Naive thymus-derived CD8-positive, alpha-beta T cell (primary cell): ENCODE measurements around the gene ATP2C2. TPM values are rescaled to one million over a fixed set of nuclear protein-coding genes. Genes with fewer than 3 reads are reported as not detected.

Experiments used
- ATAC-seq, 2 donors: fragments of 150-1000 bp; cut with Tn5 transposase in 1 of 2; sonication (Bioruptor Pico), chemical (Tn5 transposase) in 1 of 2; 1 replicate in 1 of 2; 2 replicates in 1 of 2; pipeline ENCODE4 v1.10.0; 2021; ENCODE audit warnings: mild to moderate bottlenecking in 2 of 2, moderate library complexity in 2 of 2
- POLR2A ChIA-PET: fragments of 350-600 bp; sonication (Branson Sonifier 250); formaldehyde crosslinking; loops from one replicate; lab custom pipeline; 2021; ENCODE audit warnings: antibody characterized with exemption; lab: Charles Lee
- DNase-seq, 10 donors: peaks; one replicate each; pipeline versions ENCODE4 v3.0.0 to v3.0.0-alpha.2; 2020 to 2022
- H3K27ac Mint-ChIP-seq, 10 donors: one replicate each; pipeline ENCODE4 v1.8.0; 2020 to 2022; ENCODE audit warnings: mild to moderate bottlenecking in 10 of 10, mixed read lengths in 10 of 10, moderate library complexity in 4 of 10, inconsistent platforms in 1 of 10
- H3K27me3 Mint-ChIP-seq, 5 donors: one replicate each; pipeline ENCODE4 v1.8.0; 2021 to 2022; ENCODE audit warnings: mixed read lengths in 5 of 5
- H3K36me3 Mint-ChIP-seq, 3 donors: one replicate each; pipeline ENCODE4 v1.8.0; 2020 to 2022; ENCODE audit warnings: mixed read lengths in 3 of 3, mild to moderate bottlenecking in 2 of 3, inconsistent platforms in 1 of 3
- H3K4me1 Mint-ChIP-seq, 4 donors: one replicate each; pipeline ENCODE4 v1.8.0; 2021 to 2022; ENCODE audit warnings: mixed read lengths in 4 of 4
- H3K4me3 Mint-ChIP-seq, 10 donors: one replicate each; pipeline ENCODE4 v1.8.0; 2020 to 2022; ENCODE audit warnings: mild to moderate bottlenecking in 10 of 10, mixed read lengths in 10 of 10, moderate library complexity in 6 of 10, inconsistent platforms in 1 of 10
- H3K9me3 Mint-ChIP-seq, 9 donors: one replicate each; pipeline ENCODE4 v1.8.0; 2020 to 2022; ENCODE audit warnings: mixed read lengths in 9 of 9, mild to moderate bottlenecking in 3 of 9, inconsistent platforms in 1 of 9, moderate library complexity in 1 of 9
- polyA plus RNA-seq, 3 donors: library from polyadenylated mRNA; unstranded; fragments of 300-500 nt; fragmentation: Illumina TruSeq; gene quantifications; one replicate each; pipeline ENCODE4 v1.2.3, GENCODE V29; 2021
- total RNA-seq, 8 experiments: library from RNA in 2 of 8; stranded (reverse) in 2 of 8; gene quantifications; one replicate each; pipeline ENCODE4 v1.2.3 and lab custom pipeline; 2021 to 2026

Gene ATP2C2
- total and polyA plus RNA-seq, 5 experiments from 2014 or later: not detected

DNA sequence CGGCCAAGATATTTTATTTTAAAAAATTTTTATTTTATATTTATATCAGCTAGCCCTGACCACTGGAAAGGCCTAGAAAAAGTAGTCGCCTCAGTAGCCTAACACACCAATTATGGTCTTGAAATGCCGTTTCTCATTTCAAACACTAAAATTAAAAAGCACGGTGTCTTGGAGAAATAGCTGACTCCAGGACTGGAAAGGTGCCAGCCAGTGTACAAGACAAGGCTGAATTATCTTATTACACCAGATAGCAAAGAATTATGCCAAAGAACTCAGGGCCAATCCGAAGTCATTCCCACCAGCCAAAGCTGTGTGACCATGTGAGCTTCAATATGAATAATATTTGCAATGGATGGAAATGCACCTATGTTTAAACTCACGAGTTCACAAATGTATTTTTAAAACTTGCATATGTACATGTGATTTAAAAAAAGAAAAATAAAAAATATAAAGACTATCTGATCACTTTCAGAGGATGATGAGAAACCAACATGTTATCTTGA, 19.9 kb upstream of the ATP2C2 start:
- Mint-ChIP-seq H3K9me3 (no peaks in the 10 kb centered on the region), H3K27me3 (peaks cover 0 to 13% (median 8%) of the 10 kb centered on the region in 5 donors), H3K4me1 (no peaks in the 10 kb centered on the region), H3K4me3 (no peak overlapping the region), H3K27ac (no peak overlapping the region), H3K36me3 (no peaks in the 10 kb centered on the region)
- POLR2A ChIA-PET: no interaction called here
- DNase-seq (no peak), ATAC-seq (no peak)

DNA sequence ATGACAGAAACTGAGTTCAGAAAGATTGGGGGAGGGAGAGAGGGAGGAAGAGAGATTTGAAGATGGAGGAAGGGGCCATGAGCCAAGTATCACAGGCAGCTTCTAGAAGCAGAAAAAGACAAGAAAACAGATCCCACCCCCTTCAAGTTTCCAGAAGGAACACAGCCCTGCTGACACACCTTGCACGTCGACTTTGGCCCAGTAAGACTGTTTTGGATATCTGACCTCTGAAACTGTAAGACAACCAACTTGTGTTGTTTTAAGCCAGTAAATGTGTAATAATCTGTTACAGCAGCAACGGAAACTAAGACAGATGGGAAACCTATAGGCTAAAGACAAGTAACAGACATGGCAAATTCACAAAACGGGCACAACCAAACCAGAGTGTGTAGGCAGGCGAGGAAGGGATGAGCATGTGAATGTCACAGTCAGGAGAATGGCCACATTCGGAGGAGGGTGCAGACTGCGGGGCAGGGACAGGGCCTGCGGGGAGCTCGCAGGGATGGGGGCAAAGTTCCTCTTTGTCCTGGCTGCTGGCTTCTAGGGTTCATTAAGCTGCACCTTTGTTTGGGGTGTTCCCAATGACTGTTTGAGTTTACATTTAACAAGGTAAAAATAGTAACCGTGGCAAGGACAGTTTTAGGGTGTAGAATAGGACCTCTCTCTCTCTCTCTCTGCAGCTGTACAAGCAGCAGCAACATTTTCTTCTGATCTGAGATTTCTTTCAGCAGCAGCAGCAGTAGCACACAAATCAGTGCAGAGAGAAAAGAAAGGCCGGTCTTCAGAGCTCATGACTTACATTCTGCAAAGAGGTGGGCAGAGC, 18.3 kb upstream of the ATP2C2 start:
- H3K36me3 Mint-ChIP-seq: no peaks in the 10 kb centered on the region
- no peaks in the 10 kb centered on the region for H3K4me1 Mint-ChIP-seq
- no peak overlapping the region for H3K27ac Mint-ChIP-seq
- no peak for ATAC-seq
- no peaks in the 10 kb centered on the region for H3K9me3 Mint-ChIP-seq
- H3K27me3 Mint-ChIP-seq: peaks cover 0 to 11% (median 8%) of the 10 kb centered on the region in 5 donors
- DNase-seq: no peak
- POLR2A ChIA-PET: no interaction called here
- H3K4me3 Mint-ChIP-seq: no peak overlapping the region

DNA sequence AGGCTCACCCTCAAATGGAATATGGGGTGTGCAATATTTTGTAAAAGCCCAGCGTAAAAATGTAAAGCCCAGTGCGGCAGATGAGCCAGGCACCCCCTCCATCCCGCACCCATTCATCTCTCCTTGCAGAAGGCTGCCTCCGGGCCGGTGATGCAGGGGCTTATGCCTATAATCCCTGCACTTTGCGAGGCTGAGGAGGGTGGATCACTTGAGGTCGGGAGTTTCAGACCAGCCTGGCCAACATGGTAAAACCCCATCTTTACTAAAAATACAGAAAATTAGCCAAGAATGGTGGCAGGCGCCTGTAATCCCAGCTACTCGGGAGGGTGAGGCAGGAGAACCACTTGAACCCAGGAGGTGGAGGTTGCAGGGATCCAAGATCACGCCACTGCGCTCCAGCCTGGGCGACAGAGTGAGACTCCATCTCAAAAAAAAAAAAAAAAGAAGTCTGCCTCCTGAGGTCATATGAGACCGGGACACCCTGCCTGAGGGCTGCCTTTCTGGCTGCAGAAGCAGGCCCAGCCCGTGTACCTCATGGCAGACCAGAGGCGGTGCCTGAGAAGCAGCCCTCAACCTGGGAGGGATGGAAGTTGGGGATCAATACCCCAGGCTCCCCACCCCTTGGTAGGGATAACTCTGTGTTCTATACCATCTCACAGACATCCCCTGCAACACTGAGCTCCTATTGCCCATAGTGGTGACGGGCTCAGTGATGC, 17.5 kb upstream of the ATP2C2 start:
- no peak for DNase-seq
- H3K27me3 Mint-ChIP-seq: peaks cover 0 to 11% (median 8%) of the 10 kb centered on the region in 5 donors
- H3K4me1 Mint-ChIP-seq: no peaks in the 10 kb centered on the region
- ATAC-seq: no peak
- H3K4me3 Mint-ChIP-seq: no peak overlapping the region
- POLR2A ChIA-PET: no interaction called here
- H3K36me3 Mint-ChIP-seq: no peaks in the 10 kb centered on the region
- H3K27ac Mint-ChIP-seq: peak overlapping the region in 1 of 10 donors; percentile 27
- no peaks in the 10 kb centered on the region for H3K9me3 Mint-ChIP-seq

DNA sequence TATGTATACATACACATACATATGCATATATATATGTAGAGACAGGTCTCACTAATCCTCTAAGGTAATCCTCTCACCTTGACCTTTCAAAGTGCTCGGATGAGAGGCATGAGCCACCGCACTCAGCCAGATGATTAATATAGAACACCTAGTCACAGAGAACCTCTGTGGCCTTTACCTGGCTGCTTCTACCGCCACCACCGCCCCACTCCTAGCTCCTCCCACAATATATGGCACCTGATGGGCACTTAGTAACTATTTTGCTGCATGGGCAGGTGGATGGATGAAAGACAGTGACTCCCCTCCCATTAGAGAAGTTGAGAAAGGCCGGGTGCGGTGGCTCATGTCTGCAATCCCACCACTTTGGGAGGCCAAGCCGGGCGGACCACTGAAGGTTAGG, 16.7 kb upstream of the ATP2C2 start:
- POLR2A ChIA-PET: interaction anchor here (0.6 kb wide), 1 partner anchor 39 kb away, joined by 3 read pairs; no protein-coding TSS in a partner anchor
- H3K4me1 Mint-ChIP-seq: no peaks in the 10 kb centered on the region
- no peak for ATAC-seq

DNA sequence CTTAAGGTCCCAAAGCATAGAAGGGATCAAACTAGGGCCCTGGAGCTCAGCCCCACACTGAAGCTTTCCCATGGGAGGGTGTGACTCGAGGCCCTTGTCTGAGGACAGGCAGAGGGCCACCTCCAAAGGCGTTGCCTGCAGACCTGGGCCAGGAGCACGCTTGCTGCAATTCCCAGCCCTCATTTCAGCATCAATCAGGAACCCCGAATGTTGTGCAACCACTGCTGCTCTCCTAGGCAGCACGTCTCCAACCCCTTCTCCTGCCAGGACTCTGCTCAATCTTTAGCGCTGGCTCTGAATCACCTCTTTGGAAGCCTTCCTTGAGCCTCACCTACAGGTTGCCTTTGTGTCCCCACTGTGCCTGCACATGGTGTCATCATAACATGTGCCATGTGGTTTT, 14.0 kb upstream of the ATP2C2 start:
- ATAC-seq: no peak
- peaks cover 0 to 5% (median 2%) of the 10 kb centered on the region in 5 donors for H3K27me3 Mint-ChIP-seq
- H3K36me3 Mint-ChIP-seq: no peaks in the 10 kb centered on the region
- DNase-seq: no peak
- H3K27ac Mint-ChIP-seq: no peak overlapping the region
- POLR2A ChIA-PET: no interaction called here
- H3K4me1 Mint-ChIP-seq: peaks cover 2 to 7% (median 5%) of the 10 kb centered on the region in 4 donors
- no peak overlapping the region for H3K4me3 Mint-ChIP-seq
- H3K9me3 Mint-ChIP-seq: no peaks in the 10 kb centered on the region

More for the DNA sequence above, 16.7 kb upstream of the ATP2C2 start:
- no peak overlapping the region for H3K27ac Mint-ChIP-seq
- H3K27me3 Mint-ChIP-seq: peaks cover 0 to 8% (median 5%) of the 10 kb centered on the region in 5 donors
- no peak for DNase-seq
- H3K4me3 Mint-ChIP-seq: no peak overlapping the region
- no peaks in the 10 kb centered on the region for H3K9me3 Mint-ChIP-seq
- no peaks in the 10 kb centered on the region for H3K36me3 Mint-ChIP-seq

DNA sequence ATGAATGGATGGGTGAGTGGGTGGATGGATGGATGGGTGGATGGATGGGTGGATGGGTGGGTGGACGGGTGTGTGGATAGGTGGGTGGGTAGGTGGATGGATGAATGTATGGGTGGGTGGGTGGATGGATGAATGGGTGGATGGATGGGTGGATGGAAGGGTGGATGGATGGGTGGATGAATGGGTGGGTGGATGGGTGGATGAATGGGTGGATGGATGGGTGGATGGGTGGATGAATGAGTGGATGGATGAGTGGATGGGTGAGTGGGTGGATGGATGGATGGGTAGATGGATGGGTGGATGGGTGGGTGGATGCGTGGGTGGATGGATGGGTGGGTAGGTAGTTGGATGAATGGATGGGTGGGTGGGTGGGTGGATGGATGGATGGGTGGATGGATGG, 13.2 kb upstream of the ATP2C2 start:
- ATAC-seq (no peak), DNase-seq (no peak)
- no peak overlapping the region for H3K27ac Mint-ChIP-seq
- H3K36me3 Mint-ChIP-seq: no peaks in the 10 kb centered on the region
- peaks cover 7 to 16% (median 11%) of the 10 kb centered on the region in 4 donors for H3K4me1 Mint-ChIP-seq
- no peaks in the 10 kb centered on the region for H3K27me3 Mint-ChIP-seq
- no peaks in the 10 kb centered on the region for H3K9me3 Mint-ChIP-seq
- no peak overlapping the region for H3K4me3 Mint-ChIP-seq
- POLR2A ChIA-PET: no interaction called here

DNA sequence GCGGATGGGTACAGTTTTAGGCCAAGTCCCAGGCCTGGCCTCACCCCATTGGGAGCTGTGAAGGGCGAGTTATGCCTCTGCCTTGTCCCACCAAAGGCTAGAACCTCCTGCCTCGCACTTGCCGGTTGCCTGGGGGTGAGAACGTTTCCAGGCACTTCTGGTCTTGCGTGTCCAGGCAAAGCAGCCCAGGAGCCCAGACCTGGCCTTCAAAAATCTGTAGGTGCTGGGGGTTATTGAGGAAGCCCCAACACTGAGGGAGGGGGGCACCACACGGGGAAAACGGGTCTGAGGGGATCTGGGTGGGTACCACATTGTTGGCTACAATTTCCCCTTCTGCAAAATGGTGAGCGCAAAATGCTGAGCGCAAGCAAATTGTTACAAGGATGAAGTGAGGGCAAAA, 12.2 kb upstream of the ATP2C2 start:
- DNase-seq (no peak), ATAC-seq (no peak)
- Mint-ChIP-seq H3K9me3 (no peaks in the 10 kb centered on the region), H3K4me3 (no peak overlapping the region), H3K27me3 (no peaks in the 10 kb centered on the region), H3K36me3 (no peaks in the 10 kb centered on the region), H3K27ac (no peak overlapping the region), H3K4me1 (peaks cover 12 to 24% (median 18%) of the 10 kb centered on the region in 4 donors)
- POLR2A ChIA-PET: no interaction called here

DNA sequence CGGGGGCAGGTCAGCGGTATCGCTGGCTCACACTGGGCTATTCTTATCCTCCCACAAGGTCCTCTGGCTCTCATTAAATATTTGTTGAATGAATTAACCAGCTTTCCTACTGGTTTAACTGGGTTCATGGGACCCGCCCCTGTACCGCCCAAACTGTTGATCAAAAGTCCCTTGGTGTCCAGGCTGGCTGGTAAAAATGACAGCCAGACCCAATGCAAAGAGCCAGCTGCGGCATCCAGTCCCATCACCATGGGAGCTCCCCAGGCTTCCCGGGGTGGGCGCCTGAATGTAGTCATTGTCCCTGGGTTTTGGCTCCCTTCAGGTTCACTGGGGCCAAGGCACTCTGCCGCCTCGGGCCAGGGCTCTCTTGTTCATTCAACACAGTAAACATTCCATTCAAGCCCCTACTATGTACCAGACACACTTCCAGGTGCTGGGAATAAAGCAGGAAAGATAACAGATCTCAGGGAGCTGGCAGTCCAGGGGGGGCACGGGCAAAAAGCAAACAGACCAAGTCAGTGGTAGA, 11.7 kb upstream of the ATP2C2 start:
- ATAC-seq: no peak
- Mint-ChIP-seq H3K9me3 (no peaks in the 10 kb centered on the region), H3K27ac (peak overlapping the region in 1 of 10 donors; percentile 68), H3K4me1 (peaks cover 12 to 24% (median 18%) of the 10 kb centered on the region in 4 donors), H3K36me3 (no peaks in the 10 kb centered on the region), H3K4me3 (no peak overlapping the region), H3K27me3 (no peaks in the 10 kb centered on the region)
- no peak for DNase-seq
- POLR2A ChIA-PET: no interaction called here

DNA sequence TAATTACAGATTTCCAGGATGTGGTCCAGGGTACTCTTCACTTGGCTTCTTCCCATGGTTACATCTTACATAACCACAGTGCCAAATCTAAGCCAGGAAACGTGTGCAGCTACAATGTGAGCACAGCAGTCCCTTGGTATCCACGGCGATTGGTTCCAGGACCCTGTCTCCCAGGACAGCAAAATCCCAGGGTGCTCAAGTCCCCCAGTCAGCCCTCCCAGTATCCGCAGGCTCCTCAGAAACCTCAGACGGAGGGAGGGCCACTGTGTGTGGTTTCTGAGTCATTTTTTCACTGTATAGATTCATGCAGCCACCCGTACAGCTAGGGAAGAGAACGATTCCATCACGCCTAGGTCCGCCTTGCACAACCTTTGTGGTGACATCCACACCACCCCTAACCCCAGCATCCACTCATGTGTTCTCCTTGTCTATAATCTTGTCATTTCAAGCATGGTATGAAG, 11.1 kb upstream of the ATP2C2 start:
- Mint-ChIP-seq H3K27me3 (no peaks in the 10 kb centered on the region), H3K4me1 (peaks cover 12 to 24% (median 18%) of the 10 kb centered on the region in 4 donors), H3K27ac (peak overlapping the region in 2 of 10 donors; percentile 24 to 81), H3K9me3 (no peaks in the 10 kb centered on the region), H3K4me3 (no peak overlapping the region), H3K36me3 (no peaks in the 10 kb centered on the region)
- POLR2A ChIA-PET: no interaction called here
- ATAC-seq (no peak), DNase-seq (no peak)

DNA sequence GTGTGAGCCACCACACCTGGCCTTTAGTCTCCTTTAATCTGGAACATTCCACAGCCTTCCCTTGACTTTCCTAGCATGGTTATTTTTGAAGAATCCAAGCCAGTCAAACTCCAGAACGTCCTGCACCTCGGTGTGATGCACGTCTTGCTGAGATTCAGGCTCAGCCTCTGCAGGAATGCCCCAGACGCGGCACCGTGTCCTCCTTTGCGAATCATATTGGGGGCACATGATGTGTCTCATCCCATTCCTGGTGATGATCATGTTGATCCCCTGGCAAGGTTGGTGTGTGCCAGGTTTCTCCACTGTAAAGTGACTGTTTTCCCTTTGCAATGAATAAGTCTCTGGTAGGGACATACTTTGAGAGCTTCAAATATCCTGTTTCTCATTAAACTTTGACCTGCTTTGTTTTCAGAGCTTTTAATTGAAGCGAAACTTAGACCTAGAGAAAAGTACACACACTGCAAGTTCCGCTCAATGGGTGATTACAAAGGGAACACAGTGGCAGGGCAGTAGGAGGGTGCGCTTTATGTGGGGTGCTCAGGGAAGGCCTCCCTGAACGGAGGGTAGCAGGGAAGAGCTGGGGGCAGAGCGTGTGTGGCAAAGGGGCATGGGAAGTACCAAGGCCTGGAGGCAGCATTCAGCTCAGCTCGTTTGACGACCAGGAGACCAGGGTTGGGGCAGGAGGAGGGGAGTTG, 9.6 kb upstream of the ATP2C2 start:
- Mint-ChIP-seq H3K27ac (peak overlapping the region in 6 of 10 donors; percentile 41 to 98 (median 86)), H3K4me3 (peak overlapping the region in 3 of 10 donors; percentile 15 to 43 (median 16)), H3K36me3 (no peaks in the 10 kb centered on the region), H3K9me3 (no peaks in the 10 kb centered on the region), H3K4me1 (peaks cover 12 to 24% (median 18%) of the 10 kb centered on the region in 4 donors), H3K27me3 (peaks cover 0 to 4% (median 0%) of the 10 kb centered on the region in 5 donors)
- POLR2A ChIA-PET: interaction anchor here (0.7 kb wide), 1 partner anchor 393 kb away, joined by 3 read pairs; no protein-coding TSS in a partner anchor
- no peak for ATAC-seq
- DNase-seq: no peak

DNA sequence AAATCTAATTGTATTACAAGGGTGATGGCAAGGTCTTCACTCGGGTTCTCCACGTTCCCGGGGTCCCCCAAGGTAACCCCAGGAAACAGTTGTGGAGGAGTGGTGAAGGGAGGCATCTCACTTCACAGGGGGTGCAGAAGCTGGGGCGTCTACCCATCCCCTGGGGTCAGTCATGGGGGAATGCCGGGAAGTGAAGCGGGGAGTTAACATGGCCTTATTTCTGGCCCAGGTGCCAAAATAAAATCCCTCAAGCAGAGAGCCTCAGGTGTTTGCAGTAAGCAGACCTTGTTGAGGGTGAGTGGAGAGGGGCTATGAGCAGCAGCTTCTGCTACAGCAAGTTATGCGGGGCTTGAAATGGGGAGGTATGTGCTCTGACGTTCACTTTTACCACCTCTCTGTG, 9.0 kb upstream of the ATP2C2 start:
- no peaks in the 10 kb centered on the region for H3K36me3 Mint-ChIP-seq
- H3K27me3 Mint-ChIP-seq: peaks cover 0 to 8% (median 4%) of the 10 kb centered on the region in 5 donors
- ATAC-seq (no peak), DNase-seq (no peak)
- H3K27ac Mint-ChIP-seq: peak overlapping the region in 8 of 10 donors; percentile 3 to 98 (median 74)
- POLR2A ChIA-PET: no interaction called here
- H3K9me3 Mint-ChIP-seq: no peaks in the 10 kb centered on the region
- H3K4me3 Mint-ChIP-seq: no peak overlapping the region
- H3K4me1 Mint-ChIP-seq: peaks cover 12 to 24% (median 18%) of the 10 kb centered on the region in 4 donors

DNA sequence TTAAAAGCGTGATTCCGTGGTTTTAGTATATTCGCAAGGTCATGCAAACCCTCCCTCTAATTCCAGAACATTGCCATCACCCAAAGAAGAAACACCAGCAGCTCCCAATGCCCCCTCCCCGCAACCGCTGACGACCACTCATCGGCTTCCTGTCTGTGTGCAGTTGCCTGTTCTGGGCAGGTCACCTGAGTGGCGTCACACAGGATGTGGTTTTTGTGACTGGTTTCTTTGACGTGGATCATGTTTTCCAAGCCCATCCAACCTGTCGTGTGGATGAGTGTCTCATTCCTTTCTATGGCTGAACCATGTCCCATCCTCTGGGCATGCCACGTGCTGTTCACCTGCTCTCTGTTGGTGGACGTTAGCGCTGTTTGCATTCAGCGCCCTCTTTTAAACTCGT, 8.2 kb upstream of the ATP2C2 start:
- Mint-ChIP-seq H3K4me1 (peaks cover 12 to 24% (median 18%) of the 10 kb centered on the region in 4 donors), H3K36me3 (no peaks in the 10 kb centered on the region), H3K27ac (peak overlapping the region in 9 of 10 donors; percentile 22 to 98 (median 80)), H3K4me3 (peak overlapping the region in 6 of 10 donors; percentile 12 to 66 (median 32)), H3K27me3 (peaks cover 0 to 11% (median 7%) of the 10 kb centered on the region in 5 donors), H3K9me3 (no peaks in the 10 kb centered on the region)
- POLR2A ChIA-PET: no interaction called here
- DNase-seq: peak in 9 of 10 donors; percentile 10 to 73 (median 47)
- ATAC-seq: peak; percentile 30 to 88
